Neutrophil (primary cell): Measurements from ENCODE around the gene TSPAN18.

Experiments used
- H3K27ac ChIP-seq: fragments of 200-600 bp; sonication (generic); 2 replicates; pipeline ENCODE4 v1.5.1; 2016; ENCODE audit warnings: mild to moderate bottlenecking, moderate library complexity
- H3K27me3 ChIP-seq: fragments of 200-600 bp; sonication (generic); 2 replicates; pipeline ENCODE4 v1.6.0; 2016; ENCODE audit warnings: mild to moderate bottlenecking
- H3K36me3 ChIP-seq: fragments of 200-600 bp; sonication (generic); 2 replicates; pipeline ENCODE4 v1.5.1; 2017
- H3K4me1 ChIP-seq, 2 experiments: fragments of 200-600 bp in 1 of 2; sonication (generic) in 1 of 2; 1 replicate in 1 of 2; 2 replicates in 1 of 2; pipeline versions ENCODE4 v1.5.1 to v1.6.1; 2013 to 2016; ENCODE audit warnings: low read depth in 1 of 2, low read length in 1 of 2, mild to moderate bottlenecking in 1 of 2, moderate library complexity in 1 of 2; ENCODE audit not compliant: control insufficient read depth in 1 of 2, insufficient read depth in 1 of 2
- H3K4me3 ChIP-seq, 2 experiments: fragments of 200-600 bp in 1 of 2; sonication (generic) in 1 of 2; 1 replicate in 1 of 2; 2 replicates in 1 of 2; pipeline ENCODE4 v1.5.1; 2013 to 2016; ENCODE audit warnings: low read depth in 1 of 2, low read length in 1 of 2, mild to moderate bottlenecking in 1 of 2, moderate library complexity in 1 of 2
- H3K9me3 ChIP-seq: fragments of 200-600 bp; sonication (generic); 2 replicates; pipeline ENCODE4 v1.5.1; 2016
- TF ChIP-seq, protein P1 (sequence below): fragments of 200-600 bp; sonication (generic); IDR thresholded peaks from 2 replicates; pipeline ENCODE4 v1.5.1; 2016; ENCODE audit warnings: antibody characterized with exemption

TSPAN18 gene

DNA sequence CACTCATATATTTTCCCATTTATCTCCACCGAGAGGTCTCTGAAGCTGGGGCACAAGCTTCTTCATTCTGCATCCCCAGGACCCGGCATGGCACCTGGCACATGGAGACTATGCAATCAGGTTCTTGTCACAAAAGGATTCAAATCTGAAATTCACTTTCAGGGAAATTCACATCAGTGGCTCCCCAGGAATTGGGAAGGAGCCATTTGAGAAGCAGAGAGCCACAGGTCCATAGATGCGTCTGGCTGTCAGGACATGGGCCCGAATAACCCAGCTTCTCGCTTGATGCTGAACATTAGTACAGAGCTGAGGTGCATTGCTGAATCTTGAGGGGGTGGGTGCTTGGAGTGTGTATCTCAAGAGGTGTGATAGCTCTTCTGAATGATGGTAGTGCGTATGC, 82.5 kb downstream of the TSPAN18 start:
- no peaks in the 10 kb centered on the region for H3K9me3 ChIP-seq
- TF ChIP-seq, protein P1, sequence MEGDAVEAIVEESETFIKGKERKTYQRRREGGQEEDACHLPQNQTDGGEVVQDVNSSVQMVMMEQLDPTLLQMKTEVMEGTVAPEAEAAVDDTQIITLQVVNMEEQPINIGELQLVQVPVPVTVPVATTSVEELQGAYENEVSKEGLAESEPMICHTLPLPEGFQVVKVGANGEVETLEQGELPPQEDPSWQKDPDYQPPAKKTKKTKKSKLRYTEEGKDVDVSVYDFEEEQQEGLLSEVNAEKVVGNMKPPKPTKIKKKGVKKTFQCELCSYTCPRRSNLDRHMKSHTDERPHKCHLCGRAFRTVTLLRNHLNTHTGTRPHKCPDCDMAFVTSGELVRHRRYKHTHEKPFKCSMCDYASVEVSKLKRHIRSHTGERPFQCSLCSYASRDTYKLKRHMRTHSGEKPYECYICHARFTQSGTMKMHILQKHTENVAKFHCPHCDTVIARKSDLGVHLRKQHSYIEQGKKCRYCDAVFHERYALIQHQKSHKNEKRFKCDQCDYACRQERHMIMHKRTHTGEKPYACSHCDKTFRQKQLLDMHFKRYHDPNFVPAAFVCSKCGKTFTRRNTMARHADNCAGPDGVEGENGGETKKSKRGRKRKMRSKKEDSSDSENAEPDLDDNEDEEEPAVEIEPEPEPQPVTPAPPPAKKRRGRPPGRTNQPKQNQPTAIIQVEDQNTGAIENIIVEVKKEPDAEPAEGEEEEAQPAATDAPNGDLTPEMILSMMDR: no peak

GRCh38 chr11:44811841-44812448, 85.2 kb downstream of the TSPAN18 start:
- Histone ChIP-seq H3K4me3 (no peak overlapping the region), H3K36me3 (no peaks in the 10 kb centered on the region), H3K27ac (no peak overlapping the region), H3K4me1 (no peaks in the 10 kb centered on the region), H3K27me3 (no peaks in the 10 kb centered on the region), H3K9me3 (no peaks in the 10 kb centered on the region)
- TF ChIP-seq, protein P1: no peak

More for the DNA sequence above, 82.5 kb downstream of the TSPAN18 start:
- no peak overlapping the region for H3K27ac ChIP-seq
- H3K4me1 ChIP-seq: no peaks in the 10 kb centered on the region
- H3K4me3 ChIP-seq: no peak overlapping the region
- H3K27me3 ChIP-seq: no peaks in the 10 kb centered on the region
- no peaks in the 10 kb centered on the region for H3K36me3 ChIP-seq

DNA sequence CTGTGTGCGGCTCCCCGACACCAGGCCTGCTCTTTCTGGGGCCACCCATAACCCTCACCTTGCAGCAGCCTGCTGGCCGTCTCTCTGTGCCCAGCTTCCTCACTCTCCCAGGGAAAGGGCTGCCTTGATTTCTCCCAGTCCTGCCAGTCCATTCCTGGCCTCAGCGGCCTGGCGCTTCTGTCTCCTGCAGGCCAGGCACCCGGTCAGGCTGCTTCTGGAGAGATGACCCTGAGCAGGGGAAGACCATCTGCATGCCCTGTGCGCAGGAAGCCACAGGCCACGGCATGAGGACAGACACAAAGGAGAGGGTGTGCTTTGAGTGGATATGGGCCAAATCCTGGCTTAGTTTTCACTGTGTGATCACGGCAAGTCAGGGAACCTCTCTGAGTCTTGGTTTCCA, 86.2 kb downstream of the TSPAN18 start:
- Histone ChIP-seq H3K36me3 (no peaks in the 10 kb centered on the region), H3K27ac (no peak overlapping the region), H3K9me3 (no peaks in the 10 kb centered on the region), H3K4me3 (no peak overlapping the region), H3K4me1 (no peaks in the 10 kb centered on the region), H3K27me3 (no peaks in the 10 kb centered on the region)
- TF ChIP-seq, protein P1: no peak

DNA sequence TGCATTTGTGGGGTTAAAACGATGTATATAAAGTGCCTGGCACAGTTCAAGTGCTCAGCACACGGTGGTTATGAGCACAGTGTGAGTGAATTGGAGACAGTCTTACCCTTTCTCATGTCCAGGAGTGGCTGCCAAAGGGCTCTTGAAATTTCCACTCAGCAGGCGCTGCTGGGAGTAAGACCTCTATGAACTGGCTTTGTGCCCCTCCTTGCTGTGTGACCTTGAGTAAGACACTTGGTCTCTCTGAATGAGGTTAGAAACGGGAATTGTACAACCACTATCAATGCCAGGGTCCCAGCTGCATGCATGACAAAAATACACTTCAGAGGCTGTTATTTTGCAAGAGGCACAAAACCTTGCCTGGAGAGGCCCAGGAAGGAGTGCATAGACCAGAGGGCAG, 86.6 kb downstream of the TSPAN18 start:
- Histone ChIP-seq H3K4me1 (no peaks in the 10 kb centered on the region), H3K27me3 (no peaks in the 10 kb centered on the region), H3K36me3 (no peaks in the 10 kb centered on the region), H3K9me3 (no peaks in the 10 kb centered on the region), H3K4me3 (no peak overlapping the region), H3K27ac (no peak overlapping the region)
- TF ChIP-seq, protein P1: no peak

DNA sequence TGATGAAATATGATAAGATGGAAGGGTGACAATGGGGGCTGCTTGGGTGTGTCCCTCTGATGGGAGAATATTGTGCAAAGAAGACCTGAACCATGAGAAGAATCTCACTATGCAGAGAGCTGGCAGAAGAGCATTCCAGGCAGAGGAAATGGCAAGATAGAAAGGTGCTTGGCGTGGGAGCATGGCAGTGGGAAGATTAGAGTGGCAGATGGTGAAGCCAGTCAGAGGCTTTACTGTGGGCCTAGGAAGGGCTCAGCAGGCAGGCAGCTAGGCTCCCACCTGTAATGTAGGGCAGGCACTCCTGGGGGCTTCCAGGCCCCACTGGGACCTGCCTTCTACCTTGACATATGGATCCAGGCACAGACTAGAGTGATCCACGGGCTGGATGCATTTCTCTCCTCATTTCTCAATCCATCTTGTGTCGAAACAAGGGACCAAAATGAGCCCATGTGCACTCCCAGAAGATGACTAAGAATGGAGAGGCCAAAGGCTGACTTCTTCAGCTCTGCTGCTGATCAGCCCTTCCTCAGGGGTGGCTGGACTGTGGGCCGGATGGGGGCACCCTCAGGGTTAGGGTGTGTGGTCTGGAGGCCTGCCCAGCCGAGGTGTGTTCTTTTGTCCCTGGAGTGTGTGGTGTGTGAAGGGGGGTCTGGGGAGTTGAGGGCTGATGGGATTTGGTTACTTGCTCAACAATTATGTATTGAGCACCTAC, 88.3 kb downstream of the TSPAN18 start:
- Histone ChIP-seq H3K9me3 (no peaks in the 10 kb centered on the region), H3K36me3 (no peaks in the 10 kb centered on the region), H3K27me3 (no peaks in the 10 kb centered on the region), H3K27ac (no peak overlapping the region), H3K4me1 (no peaks in the 10 kb centered on the region), H3K4me3 (no peak overlapping the region)
- TF ChIP-seq, protein P1: no peak
